Smooth muscle cell of the brain vasculature (primary cell): Measurements from ENCODE around the gene EPHA2.
A peak's percentile ranks its signal among the peaks of the same experiment; 100 is the strongest.

Source experiments
- DNase-seq: peaks from one replicate; pipeline ENCODE4 v3.0.0-alpha.2; 2012; ENCODE audit warnings: low read depth, low spot score

The EPHA2 gene

GRCh38 chr1:16149702-16150488 is 6.0 kb downstream of the EPHA2 start:
- no peak for DNase-seq

GRCh38 chr1:16149146-16149545 is 6.7 kb downstream of the EPHA2 start:
- no peak for DNase-seq

- no peak for DNase-seq
Observed at GRCh38 chr1:16148329-16149092, 7.4 kb downstream of the EPHA2 start.

- no peak for DNase-seq
Observed at GRCh38 chr1:16147156-16147926, 8.5 kb downstream of the EPHA2 start.

- DNase-seq, result peak; percentile 66
Observed at GRCh38 chr1:16146279-16147155, 9.4 kb downstream of the EPHA2 start.

- DNase-seq, result peak; percentile 62
Observed at GRCh38 chr1:16145662-16146278, 10.1 kb downstream of the EPHA2 start.

- DNase-seq, result no peak
Observed at GRCh38 chr1:16145030-16145661, 10.7 kb downstream of the EPHA2 start.

- DNase-seq, result no peak
Observed at GRCh38 chr1:16144325-16145029, 11.4 kb downstream of the EPHA2 start.

- DNase-seq, result no peak
Observed at GRCh38 chr1:16143566-16144324, 12.1 kb downstream of the EPHA2 start.

GRCh38 chr1:16143005-16143565 is 12.8 kb downstream of the EPHA2 start:
- DNase-seq, result no peak

- DNase-seq, result no peak
Observed at GRCh38 chr1:16142383-16142995, 13.4 kb downstream of the EPHA2 start.

GRCh38 chr1:16141573-16142336 is 14.1 kb downstream of the EPHA2 start:
- DNase-seq, result no peak

- no peak for DNase-seq
Observed at GRCh38 chr1:16140068-16140596, 15.7 kb downstream of the EPHA2 start.

GRCh38 chr1:16139473-16139962 is 16.4 kb downstream of the EPHA2 start:
- no peak for DNase-seq

- no peak for DNase-seq
Observed at GRCh38 chr1:16138772-16139221, 17.1 kb downstream of the EPHA2 start.

- no peak for DNase-seq
Observed at GRCh38 chr1:16137890-16138467, 17.9 kb downstream of the EPHA2 start.
